H1 (cell line): Measurements from ENCODE around the gene LCMT1. TPM values are rescaled to one million over a fixed set of nuclear protein-coding genes. Genes with fewer than 3 reads are reported as not detected.

Experiments
- CTCF ChIA-PET: fragments of 300-600 bp; sonication (Branson Sonifier 250); formaldehyde crosslinking; loops from one replicate; lab custom pipeline; 2021; ENCODE audit not compliant: partially characterized antibody; lab: Charles Lee
- POLR2A ChIA-PET: fragments of 300-600 bp; sonication (Branson Sonifier 250); formaldehyde crosslinking; loops from one replicate; lab custom pipeline; 2021; ENCODE audit warnings: inconsistent platforms; ENCODE audit not compliant: partially characterized antibody; lab: Charles Lee
- DNase-seq, 2 experiments: peaks; one replicate each; pipeline versions ENCODE4 v3.0.0 to v3.0.0-alpha.2; 2010 to 2022; ENCODE audit warnings: low spot score in 2 of 2, low read depth in 1 of 2, mixed read lengths in 1 of 2
- FAIRE-seq: peaks from 2 replicates; lab custom pipeline; 2011; peaks lifted over from hg19 to GRCh38; lab: Jason Lieb, UNC
- H2AFZ ChIP-seq: 2 replicates; pipeline ENCODE4 v1.8.1; 2012; ENCODE audit warnings: low read length, inconsistent platforms
- H2AK5ac ChIP-seq: 2 replicates; pipeline ENCODE4 v1.6.1; 2013; ENCODE audit warnings: low read depth, low read length
- H2BK120ac ChIP-seq: replicated peaks from 2 replicates; pipeline ENCODE3; 2013; ENCODE audit warnings: low read depth, low read length, inconsistent platforms
- H2BK12ac ChIP-seq: 2 replicates; pipeline ENCODE4 v1.6.1; 2013; ENCODE audit warnings: low read depth, low read length
- H2BK15ac ChIP-seq: 2 replicates; pipeline ENCODE4 v1.6.1; 2013; ENCODE audit warnings: low read length
- H2BK20ac ChIP-seq: 2 replicates; pipeline ENCODE4 v1.6.1; 2013; ENCODE audit warnings: low read length
- H2BK5ac ChIP-seq: 2 replicates; pipeline ENCODE4 v1.6.1; 2013; ENCODE audit warnings: low read depth, low read length
- H3K14ac ChIP-seq: 2 replicates; pipeline ENCODE4 v1.6.1; 2013; ENCODE audit warnings: inconsistent platforms; ENCODE audit not compliant: insufficient read length
- H3K18ac ChIP-seq: 2 replicates; pipeline ENCODE4 v1.6.1; 2013; ENCODE audit warnings: low read length; ENCODE audit errors: extremely low read depth
- H3K23ac ChIP-seq: 2 replicates; pipeline ENCODE4 v1.6.1; 2013; ENCODE audit warnings: inconsistent platforms; ENCODE audit not compliant: insufficient read length
- H3K23me2 ChIP-seq: 2 replicates; pipeline ENCODE4 v1.6.1; 2013; ENCODE audit warnings: low read depth, low read length
- H3K27ac ChIP-seq: 2 replicates; pipeline ENCODE4 v1.6.1; 2011; ENCODE audit warnings: low read depth, low read length, inconsistent platforms
- H3K27me3 ChIP-seq, 4 experiments: replicated peaks in 1 of 4; 1 replicate in 1 of 4; 2 replicates in 3 of 4; pipeline versions ENCODE4 v1.6.1 to v1.8.1; 2011 to 2013; ENCODE audit warnings: low read length in 3 of 4, mild to moderate bottlenecking in 3 of 4, inconsistent platforms in 2 of 4, mixed read lengths in 2 of 4, moderate library complexity in 1 of 4; ENCODE audit not compliant: control insufficient read depth in 3 of 4, insufficient read depth in 3 of 4; ENCODE audit errors: extremely low read depth in 1 of 4
- H3K36me3 ChIP-seq, 4 experiments: 2 replicates each; pipeline versions ENCODE4 v1.6.1 to v1.8.1; 2011 to 2013; ENCODE audit warnings: mild to moderate bottlenecking in 4 of 4, low read length in 3 of 4, moderate library complexity in 2 of 4, control low read depth in 1 of 4, inconsistent platforms in 1 of 4; ENCODE audit not compliant: insufficient read depth in 4 of 4, control insufficient read depth in 2 of 4
- H3K4ac ChIP-seq: replicated peaks from 2 replicates; pipeline ENCODE3; 2013; ENCODE audit warnings: low read length, low read depth, mixed read lengths, inconsistent platforms; ENCODE audit not compliant: insufficient read length
- H3K4me1 ChIP-seq, 4 experiments: replicated peaks in 1 of 4; 1 replicate in 1 of 4; 2 replicates in 3 of 4; pipeline versions ENCODE4 v1.6.1 to v1.8.1; 2011 to 2013; ENCODE audit warnings: low read length in 3 of 4, inconsistent platforms in 2 of 4, mixed read lengths in 1 of 4; ENCODE audit not compliant: insufficient read depth in 4 of 4, control insufficient read depth in 3 of 4
- H3K4me2 ChIP-seq, 2 experiments: 2 replicates each; pipeline versions ENCODE4 v1.6.1 to v1.8.1; 2011 to 2013; ENCODE audit warnings: low read depth in 2 of 2, low read length in 2 of 2, control low read depth in 1 of 2, inconsistent platforms in 1 of 2, mild to moderate bottlenecking in 1 of 2; ENCODE audit not compliant: insufficient read depth in 1 of 2
- H3K4me3 ChIP-seq, 4 experiments: fragments of 200-600, 300-600 bp in 1 of 4; sonication (generic), shearing (Covaris generic), sonication (Bioruptor Twin) in 1 of 4; 2 replicates each; pipeline versions ENCODE4 v1.5.1 to v1.8.1; 2011 to 2016; ENCODE audit warnings: low read length in 4 of 4, low read depth in 3 of 4, control low read depth in 2 of 4, inconsistent platforms in 2 of 4, mild to moderate bottlenecking in 2 of 4, mixed read lengths in 1 of 4, moderate library complexity in 1 of 4; ENCODE audit not compliant: insufficient read depth in 2 of 4; ENCODE audit errors: extremely low read depth in 1 of 4
- H3K56ac ChIP-seq: replicated peaks from 2 replicates; pipeline ENCODE3; 2013; ENCODE audit warnings: low read depth, mild to moderate bottlenecking, mixed read lengths, low read length, inconsistent platforms; ENCODE audit not compliant: insufficient read length
- H3K79me1 ChIP-seq: 2 replicates; pipeline ENCODE4 v1.6.1; 2013; ENCODE audit warnings: low read depth, low read length, control low read depth
- H3K79me2 ChIP-seq, 2 experiments: 2 replicates each; pipeline versions ENCODE4 v1.6.1 to v1.8.1; 2012 to 2013; ENCODE audit warnings: low read length in 2 of 2, mild to moderate bottlenecking in 2 of 2, inconsistent platforms in 1 of 2; ENCODE audit not compliant: insufficient read depth in 2 of 2, control insufficient read depth in 1 of 2
- H3K9ac ChIP-seq, 4 experiments: replicated peaks in 1 of 4; 1 replicate in 1 of 4; 2 replicates in 3 of 4; pipeline versions ENCODE4 v1.6.1 to v1.8.1; 2011 to 2013; ENCODE audit warnings: low read depth in 3 of 4, low read length in 3 of 4, control low read depth in 2 of 4, mild to moderate bottlenecking in 2 of 4, moderate library complexity in 2 of 4, inconsistent platforms in 1 of 4; ENCODE audit errors: extremely low read depth in 1 of 4
- H3K9me3 ChIP-seq, 2 experiments: 2 replicates each; pipeline versions ENCODE4 v1.6.1 to v1.8.1; 2012 to 2013; ENCODE audit warnings: mild to moderate bottlenecking in 2 of 2, moderate library complexity in 2 of 2, control low read depth in 1 of 2, inconsistent platforms in 1 of 2, low read depth in 1 of 2, low read length in 1 of 2, mixed read lengths in 1 of 2; ENCODE audit not compliant: insufficient read depth in 2 of 2
- H4K20me1 ChIP-seq, 2 experiments: replicated peaks in 1 of 2; 2 replicates each; pipeline versions ENCODE3 to v1.8.1; 2011 to 2013; ENCODE audit warnings: inconsistent platforms in 2 of 2, low read length in 2 of 2, mild to moderate bottlenecking in 1 of 2; ENCODE audit not compliant: insufficient read depth in 2 of 2, control insufficient read depth in 1 of 2
- H4K5ac ChIP-seq: 2 replicates; pipeline ENCODE4 v1.6.1; 2013; ENCODE audit warnings: low read length, low read depth, mixed read lengths, inconsistent platforms; ENCODE audit not compliant: insufficient read length
- H4K8ac ChIP-seq: 2 replicates; pipeline ENCODE4 v1.8.0; 2013; ENCODE audit warnings: mild to moderate bottlenecking, moderate library complexity, low read length, inconsistent platforms; ENCODE audit not compliant: insufficient read depth; ENCODE audit errors: extremely low read depth
- H4K91ac ChIP-seq: replicated peaks from 2 replicates; pipeline ENCODE3; 2013; ENCODE audit warnings: low read length, mixed read lengths, inconsistent platforms; ENCODE audit not compliant: insufficient read length
- KDM4A ChIP-seq: IDR thresholded peaks from one replicate; pipeline ENCODE4 v1.7.1; 2012; ENCODE audit warnings: low read depth, mild to moderate bottlenecking, moderate library complexity, low read length, inconsistent platforms; ENCODE audit not compliant: severe bottlenecking
- POLR2A ChIP-seq, 2 experiments: IDR thresholded peaks; 1 replicate in 1 of 2; 2 replicates in 1 of 2; pipeline ENCODE4 v1.6.1; 2011; ENCODE audit warnings: low read depth in 2 of 2, low read length in 2 of 2, mild to moderate bottlenecking in 2 of 2; ENCODE audit errors: control extremely low read depth in 1 of 2
- RFX5 ChIP-seq: IDR thresholded peaks from 2 replicates; pipeline ENCODE4 v1.6.1; 2011; ENCODE audit warnings: low read depth, low read length, improper control_type of control experiment, borderline replicate concordance
- WGBS, 2 experiments: shearing (Covaris generic) in 1 of 2; methylation state at CpG; one replicate each; pipeline versions ENCODE4 v1.1.6 to v1.1.7; 2013 to 2015; ENCODE audit warnings: low lambda C conversion rate in 2 of 2, mixed read lengths in 2 of 2, inconsistent platforms in 1 of 2, low coverage in 1 of 2, missing lambda C conversion rate in 1 of 2; ENCODE audit not compliant: insufficient replicate concordance in 2 of 2, insufficient coverage in 1 of 2, insufficient read length in 1 of 2; ENCODE audit errors: extremely low coverage in 1 of 2, missing lambda C conversion rate in 1 of 2; 5-methylcytosine and 5-hydroxymethylcytosine counted together
- polyA plus RNA-seq, 7 experiments: library from polyadenylated mRNA; depleted of rRNA in 3 of 7; stranded (reverse) in 5 of 7; unstranded in 2 of 7; fragments of >200 nt in 5 of 7; fragments of 200-250 nt in 2 of 7; gene quantifications; 1 replicate in 5 of 7; 2 replicates in 1 of 7; 4 replicates in 1 of 7; pipeline versions ENCODE4 v1.2.1 to v1.2.3, GENCODE V29; 2011 to 2013; ENCODE audit warnings: missing spikeins in 2 of 7, mixed read lengths in 2 of 7
- total RNA-seq: library from RNA; stranded (reverse); fragmentation: NEBNext Ultra II Directional; extraction: Animal tissue kit (Norgen Biotek cat#: 25700); gene quantifications from 2 replicates; pipeline ENCODE4 v1.2.1, GENCODE V29; 2021

LCMT1 gene
- total and polyA plus RNA-seq, 2 of the 8 experiments (the other 6 are each of a cell fraction or from before 2014, with no cell fraction given), result 61.0 to 80.8 TPM

DNA sequence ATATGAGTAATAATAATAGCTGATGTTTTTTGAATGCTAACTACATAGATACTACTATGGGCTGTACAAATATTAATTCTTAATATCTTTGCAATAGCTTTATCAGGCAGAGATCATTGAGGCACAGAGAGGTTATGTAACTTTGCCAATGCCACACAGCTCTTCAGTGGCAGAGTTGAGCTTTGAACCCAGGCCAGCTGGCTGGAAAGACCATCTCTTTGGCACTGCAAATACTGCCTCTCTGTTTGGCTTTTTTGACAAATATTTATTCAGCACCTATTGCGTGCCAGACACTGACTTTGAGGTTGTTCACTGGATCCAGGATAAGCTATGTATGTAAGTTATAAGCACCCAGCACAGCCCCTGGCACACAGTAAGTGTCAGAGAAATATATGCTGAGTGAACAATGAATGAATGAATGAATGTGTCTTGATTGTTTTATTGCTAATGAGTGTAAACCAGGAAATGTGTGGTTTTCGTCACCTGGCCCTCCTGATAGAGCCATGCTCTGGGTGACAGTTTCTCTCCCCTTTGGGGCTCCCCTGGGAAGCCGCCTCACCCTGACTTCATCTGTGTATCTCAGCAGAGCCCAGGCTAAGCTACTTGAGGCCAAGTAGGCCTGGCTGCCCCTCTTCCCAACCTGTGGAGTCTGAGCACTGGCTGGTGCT is 107.7 kb downstream of the LCMT1 start:
- H3K9me3 ChIP-seq, result no peaks in the 10 kb centered on the region
- no peak overlapping the region for H4K5ac ChIP-seq
- ChIA-PET CTCF (interaction anchor here (1.4 kb wide), 1 partner anchor 9 kb away, joined by 3 read pairs; no protein-coding TSS in a partner anchor), POLR2A (interaction anchor here (1.0 kb wide), 1 partner anchor 12 kb away, joined by 3 read pairs; no protein-coding TSS in a partner anchor)
- no peaks in the 10 kb centered on the region for H3K79me2 ChIP-seq
- no peak overlapping the region for H3K56ac ChIP-seq
- TF ChIP-seq KDM4A, result no peak
- TF ChIP-seq RFX5, result no peak
- TF ChIP-seq POLR2A (IDR thresholded peaks at IDR 0.05; ENCODE audit: control extremely low read depth in 1 of 2, low read depth in 2 of 2, low read length in 2 of 2), result no peak
- no peak overlapping the region for H2AK5ac ChIP-seq
- H3K23ac ChIP-seq, result no peak overlapping the region
- no peak overlapping the region for H3K18ac ChIP-seq
- H3K4me3 ChIP-seq, result no peak overlapping the region
- H4K91ac ChIP-seq, result no peak overlapping the region
- H3K4me1 ChIP-seq, result no peaks in the 10 kb centered on the region
- no peak overlapping the region for H3K4ac ChIP-seq
- H2BK20ac ChIP-seq, result no peak overlapping the region
- no peak overlapping the region for H3K14ac ChIP-seq
- H3K9ac ChIP-seq, result no peak overlapping the region
- H4K8ac ChIP-seq, result no peak overlapping the region
- no peaks in the 10 kb centered on the region for H3K79me1 ChIP-seq
- H3K27me3 ChIP-seq, result no peaks in the 10 kb centered on the region
- H2BK120ac ChIP-seq, result no peak overlapping the region
- H4K20me1 ChIP-seq, result peaks cover 0 to 2% of the 10 kb centered on the region in 2 experiments
- H2AFZ ChIP-seq, result no peak overlapping the region
- no peaks in the 10 kb centered on the region for H3K36me3 ChIP-seq
- H2BK15ac ChIP-seq, result no peak overlapping the region
- WGBS, 2 experiments, result 86% methylated on average over 3 of the region's 3 CpGs; no CpG with 5 or more reads in 1 of the 2 experiments
- H3K4me2 ChIP-seq, result no peak overlapping the region
- FAIRE-seq (no peak), DNase-seq (no peak)
- H3K23me2 ChIP-seq, result peaks cover 3% of the 10 kb centered on the region; the same call in 1 of the 2 replicates
- H3K27ac ChIP-seq, result no peak overlapping the region
- H2BK12ac ChIP-seq, result no peak overlapping the region
- no peak overlapping the region for H2BK5ac ChIP-seq
